HG03066 (cell line): ENCODE data around the gene C16orf74.

Experiments
- ATAC-seq: cut with Tn5 transposase; IDR thresholded peaks from one replicate; pipeline ENCODE4 v1.9.1; 2021; ENCODE audit warnings: low read depth; ENCODE audit not compliant: unreplicated experiment

The C16orf74 gene

GRCh38 chr16:85659805-85660511 is 90.9 kb downstream of the C16orf74 start:
- ATAC-seq = no peak

GRCh38 chr16:85659336-85659735 is 91.6 kb downstream of the C16orf74 start:
- no peak for ATAC-seq

GRCh38 chr16:85658504-85659326 is 92.2 kb downstream of the C16orf74 start:
- ATAC-seq = no peak

- no peak for ATAC-seq
Measured at GRCh38 chr16:85657996-85658395, 92.9 kb downstream of the C16orf74 start.
